ENCODE data around the gene CYYR1. TPM values are rescaled to one million over a fixed set of nuclear protein-coding genes. Genes with fewer than 3 reads are reported as not detected.

The CYYR1 gene
- polyA plus RNA-seq, 2 of the 4 experiments (the other 2 are of a cell fraction), result not detected

DNA sequence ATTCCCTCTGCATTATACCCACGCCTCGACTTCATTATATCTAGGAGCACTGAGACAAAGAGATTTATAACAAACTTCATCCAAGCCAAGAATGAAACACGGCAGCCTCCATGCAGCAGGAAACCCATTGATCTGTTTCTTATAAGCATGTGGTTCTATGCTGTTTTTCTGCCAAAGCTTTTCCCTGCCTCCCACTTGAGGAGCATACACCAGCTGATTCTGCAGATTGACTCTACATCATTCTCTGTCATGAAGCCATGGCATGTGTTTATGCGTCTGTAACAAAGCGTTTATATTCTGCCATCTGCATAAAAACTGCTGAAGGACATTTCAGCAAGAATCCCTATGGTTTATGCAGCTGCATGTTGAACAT lies 102.0 kb downstream of the CYYR1 start (continued):
- TF ChIP-seq, protein P1, sequence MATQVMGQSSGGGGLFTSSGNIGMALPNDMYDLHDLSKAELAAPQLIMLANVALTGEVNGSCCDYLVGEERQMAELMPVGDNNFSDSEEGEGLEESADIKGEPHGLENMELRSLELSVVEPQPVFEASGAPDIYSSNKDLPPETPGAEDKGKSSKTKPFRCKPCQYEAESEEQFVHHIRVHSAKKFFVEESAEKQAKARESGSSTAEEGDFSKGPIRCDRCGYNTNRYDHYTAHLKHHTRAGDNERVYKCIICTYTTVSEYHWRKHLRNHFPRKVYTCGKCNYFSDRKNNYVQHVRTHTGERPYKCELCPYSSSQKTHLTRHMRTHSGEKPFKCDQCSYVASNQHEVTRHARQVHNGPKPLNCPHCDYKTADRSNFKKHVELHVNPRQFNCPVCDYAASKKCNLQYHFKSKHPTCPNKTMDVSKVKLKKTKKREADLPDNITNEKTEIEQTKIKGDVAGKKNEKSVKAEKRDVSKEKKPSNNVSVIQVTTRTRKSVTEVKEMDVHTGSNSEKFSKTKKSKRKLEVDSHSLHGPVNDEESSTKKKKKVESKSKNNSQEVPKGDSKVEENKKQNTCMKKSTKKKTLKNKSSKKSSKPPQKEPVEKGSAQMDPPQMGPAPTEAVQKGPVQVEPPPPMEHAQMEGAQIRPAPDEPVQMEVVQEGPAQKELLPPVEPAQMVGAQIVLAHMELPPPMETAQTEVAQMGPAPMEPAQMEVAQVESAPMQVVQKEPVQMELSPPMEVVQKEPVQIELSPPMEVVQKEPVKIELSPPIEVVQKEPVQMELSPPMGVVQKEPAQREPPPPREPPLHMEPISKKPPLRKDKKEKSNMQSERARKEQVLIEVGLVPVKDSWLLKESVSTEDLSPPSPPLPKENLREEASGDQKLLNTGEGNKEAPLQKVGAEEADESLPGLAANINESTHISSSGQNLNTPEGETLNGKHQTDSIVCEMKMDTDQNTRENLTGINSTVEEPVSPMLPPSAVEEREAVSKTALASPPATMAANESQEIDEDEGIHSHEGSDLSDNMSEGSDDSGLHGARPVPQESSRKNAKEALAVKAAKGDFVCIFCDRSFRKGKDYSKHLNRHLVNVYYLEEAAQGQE (IDR thresholded peaks at IDR 0.05), result no peak

DNA sequence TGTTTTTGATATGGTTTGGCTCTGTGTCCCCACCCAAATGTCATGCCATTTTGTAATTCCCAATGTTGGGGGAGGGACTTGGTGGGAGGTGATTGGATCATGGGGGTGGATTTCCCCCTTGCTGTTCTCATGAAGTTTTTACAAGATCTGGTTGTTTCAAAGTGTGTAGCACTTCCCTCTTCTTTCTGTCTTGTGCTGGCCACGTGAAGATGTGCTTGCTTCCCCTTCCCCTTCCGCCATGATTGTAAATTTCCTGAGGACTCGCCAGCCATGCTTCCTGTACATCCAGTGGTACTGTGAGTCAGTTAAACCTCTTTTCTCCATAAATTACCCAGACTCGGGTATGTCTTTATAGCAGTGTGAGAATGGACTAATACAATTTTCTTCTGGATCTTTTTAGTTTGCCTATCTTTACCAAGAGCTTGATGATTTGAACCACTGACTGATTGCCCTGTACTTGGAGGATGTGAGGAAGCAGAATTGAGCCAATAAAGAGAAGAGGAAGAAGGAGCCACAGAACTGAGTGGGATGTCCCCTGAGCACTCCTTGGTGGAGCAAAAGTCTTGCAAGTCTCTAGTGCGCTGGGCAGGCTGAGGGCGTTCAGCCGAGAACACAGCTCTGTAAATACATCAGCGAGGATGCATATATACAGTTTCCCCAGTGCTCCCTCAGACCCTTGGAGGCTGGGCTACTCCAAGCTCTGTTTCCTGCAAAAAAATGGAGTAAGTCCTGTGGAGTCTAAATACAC lies 102.6 kb downstream of the CYYR1 start:
- Histone ChIP-seq H3K27ac (no peak overlapping the region), H3K4me3 (no peak overlapping the region), H3K4me1 (no peaks in the 10 kb centered on the region), H3K4me2 (no peak overlapping the region), H3K9me3 (no peaks in the 10 kb centered on the region)
- FAIRE-seq (no peak), DNase-seq (ENCODE audit: low read depth in 1 of 2, low spot score in 1 of 2) (no peak), ATAC-seq (no peak)
- WGBS (ENCODE audit: missing lambda C conversion rate), result 53% methylated on average over 7 of the region's 8 CpGs
- ChIA-PET POLR2A (no interaction called here), CTCF (no interaction called here)
- TF ChIP-seq HEYL (CRISPR knock-in tag; IDR thresholded peaks at IDR 0.05) (no peak), CHD2 (IDR thresholded peaks at IDR 0.05; ENCODE audit: low read length, partially characterized antibody) (no peak), TP53 (CRISPR knock-in tag; IDR thresholded peaks at IDR 0.05) (no peak), MAFK (IDR thresholded peaks at IDR 0.05; ENCODE audit: partially characterized antibody) (no peak), RAD21 (conservative IDR thresholded peaks at IDR 0.05 in 1 of 2, IDR thresholded peaks at IDR 0.05 in 1 of 2) (no peak), ZC3H11A (IDR thresholded peaks at IDR 0.05) (no peak), HOXB5 (CRISPR knock-in tag; IDR thresholded peaks at IDR 0.05) (no peak), CHD4 (IDR thresholded peaks at IDR 0.05; ENCODE audit: borderline replicate concordance) (no peak), ESRRA (IDR thresholded peaks at IDR 0.05; ENCODE audit: borderline replicate concordance, low read length) (no peak), SREBF2 (IDR thresholded peaks at IDR 0.05) (no peak), RCOR1 (IDR thresholded peaks at IDR 0.05; ENCODE audit: low read depth, low read length) (no peak), SMC3 (IDR thresholded peaks at IDR 0.05) (no peak)
- TF ChIP-seq, protein P2, sequence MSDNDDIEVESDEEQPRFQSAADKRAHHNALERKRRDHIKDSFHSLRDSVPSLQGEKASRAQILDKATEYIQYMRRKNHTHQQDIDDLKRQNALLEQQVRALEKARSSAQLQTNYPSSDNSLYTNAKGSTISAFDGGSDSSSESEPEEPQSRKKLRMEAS (IDR thresholded peaks at IDR 0.05), result no peak
- TF ChIP-seq, protein P3, sequence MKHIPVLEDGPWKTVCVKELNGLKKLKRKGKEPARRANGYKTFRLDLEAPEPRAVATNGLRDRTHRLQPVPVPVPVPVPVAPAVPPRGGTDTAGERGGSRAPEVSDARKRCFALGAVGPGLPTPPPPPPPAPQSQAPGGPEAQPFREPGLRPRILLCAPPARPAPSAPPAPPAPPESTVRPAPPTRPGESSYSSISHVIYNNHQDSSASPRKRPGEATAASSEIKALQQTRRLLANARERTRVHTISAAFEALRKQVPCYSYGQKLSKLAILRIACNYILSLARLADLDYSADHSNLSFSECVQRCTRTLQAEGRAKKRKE (CRISPR knock-in tag; IDR thresholded peaks at IDR 0.05; ENCODE audit: low read depth), result no peak
- TF ChIP-seq, protein P1 (IDR thresholded peaks at IDR 0.05), result no peak

DNA sequence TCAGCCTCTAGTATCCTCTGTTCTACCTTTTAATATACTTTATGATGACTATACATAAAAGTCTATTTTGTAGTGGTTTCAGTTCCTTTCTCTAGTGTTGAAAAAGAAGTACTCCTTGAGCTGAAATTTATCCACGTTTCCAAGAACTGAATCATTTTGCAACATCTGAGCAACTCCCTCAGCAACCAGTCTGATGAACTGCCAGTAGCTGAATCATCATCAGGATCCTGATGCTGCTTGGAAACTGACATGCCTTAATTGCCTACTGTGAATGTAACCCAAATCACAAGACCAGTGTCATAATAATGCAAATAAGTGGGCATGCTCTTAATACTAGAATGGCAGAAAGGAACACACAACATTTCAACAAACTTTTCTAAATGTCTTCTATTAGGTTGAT lies 103.3 kb downstream of the CYYR1 start:
- no peak for DNase-seq (ENCODE audit: low read depth in 1 of 2, low spot score in 1 of 2)

More for the DNA sequence above, 103.3 kb downstream of the CYYR1 start:
- H3K4me2 ChIP-seq, result no peak overlapping the region
- H3K9me3 ChIP-seq, result no peaks in the 10 kb centered on the region
- ATAC-seq, result no peak
- H3K27ac ChIP-seq, result no peak overlapping the region
- ChIA-PET POLR2A (no interaction called here), CTCF (no interaction called here)
- no peak overlapping the region for H3K4me3 ChIP-seq
- FAIRE-seq, result no peak
- 0% methylated on average over 1 of the region's 1 CpG for whole genome bisulfite sequencing (ENCODE audit: missing lambda C conversion rate)
- no peaks in the 10 kb centered on the region for H3K4me1 ChIP-seq
- TF ChIP-seq PHF8 (IDR thresholded peaks at IDR 0.05; ENCODE audit: borderline replicate concordance, low read depth) (no peak), RNF2 (IDR thresholded peaks at IDR 0.05; ENCODE audit: borderline replicate concordance, low read depth) (no peak), ZNF302 (CRISPR knock-in tag; IDR thresholded peaks at IDR 0.05) (no peak), NPAS2 (CRISPR knock-in tag; IDR thresholded peaks at IDR 0.05; ENCODE audit: borderline replicate concordance) (no peak), TP53 (CRISPR knock-in tag; IDR thresholded peaks at IDR 0.05) (no peak), KDM5A (IDR thresholded peaks at IDR 0.05) (no peak), NFE2L2 (conservative IDR thresholded peaks at IDR 0.05; ENCODE audit: low read length) (no peak), HOXB5 (CRISPR knock-in tag; IDR thresholded peaks at IDR 0.05) (no peak), MYC (IDR thresholded peaks at IDR 0.05; ENCODE audit: borderline replicate concordance, low read length) (no peak), CHD2 (IDR thresholded peaks at IDR 0.05; ENCODE audit: low read length, partially characterized antibody) (no peak)
- TF ChIP-seq, protein P4, sequence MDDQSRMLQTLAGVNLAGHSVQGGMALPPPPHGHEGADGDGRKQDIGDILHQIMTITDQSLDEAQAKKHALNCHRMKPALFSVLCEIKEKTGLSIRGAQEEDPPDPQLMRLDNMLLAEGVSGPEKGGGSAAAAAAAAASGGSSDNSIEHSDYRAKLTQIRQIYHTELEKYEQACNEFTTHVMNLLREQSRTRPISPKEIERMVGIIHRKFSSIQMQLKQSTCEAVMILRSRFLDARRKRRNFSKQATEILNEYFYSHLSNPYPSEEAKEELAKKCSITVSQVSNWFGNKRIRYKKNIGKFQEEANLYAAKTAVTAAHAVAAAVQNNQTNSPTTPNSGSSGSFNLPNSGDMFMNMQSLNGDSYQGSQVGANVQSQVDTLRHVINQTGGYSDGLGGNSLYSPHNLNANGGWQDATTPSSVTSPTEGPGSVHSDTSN (IDR thresholded peaks at IDR 0.05), result no peak

Data from A549 (cell line).